WI38 (cell line): ENCODE data around the gene KRT9.
"Not testable (repeated sequence)": the region's sequence is repeated elsewhere in the genome, so short reads cannot be mapped to it uniquely, and the experiment has no call there.

Experiments
- H3K4me3 ChIP-seq: 2 replicates; pipeline ENCODE4 v1.5.1; 2011; ENCODE audit warnings: low read depth, mild to moderate bottlenecking, control low read depth, low read length
- TF ChIP-seq, protein P1 (sequence below): IDR thresholded peaks from 2 replicates; pipeline ENCODE4 v1.5.1; 2012; ENCODE audit warnings: low read depth, mild to moderate bottlenecking, control low read depth, low read length

Gene KRT9

DNA sequence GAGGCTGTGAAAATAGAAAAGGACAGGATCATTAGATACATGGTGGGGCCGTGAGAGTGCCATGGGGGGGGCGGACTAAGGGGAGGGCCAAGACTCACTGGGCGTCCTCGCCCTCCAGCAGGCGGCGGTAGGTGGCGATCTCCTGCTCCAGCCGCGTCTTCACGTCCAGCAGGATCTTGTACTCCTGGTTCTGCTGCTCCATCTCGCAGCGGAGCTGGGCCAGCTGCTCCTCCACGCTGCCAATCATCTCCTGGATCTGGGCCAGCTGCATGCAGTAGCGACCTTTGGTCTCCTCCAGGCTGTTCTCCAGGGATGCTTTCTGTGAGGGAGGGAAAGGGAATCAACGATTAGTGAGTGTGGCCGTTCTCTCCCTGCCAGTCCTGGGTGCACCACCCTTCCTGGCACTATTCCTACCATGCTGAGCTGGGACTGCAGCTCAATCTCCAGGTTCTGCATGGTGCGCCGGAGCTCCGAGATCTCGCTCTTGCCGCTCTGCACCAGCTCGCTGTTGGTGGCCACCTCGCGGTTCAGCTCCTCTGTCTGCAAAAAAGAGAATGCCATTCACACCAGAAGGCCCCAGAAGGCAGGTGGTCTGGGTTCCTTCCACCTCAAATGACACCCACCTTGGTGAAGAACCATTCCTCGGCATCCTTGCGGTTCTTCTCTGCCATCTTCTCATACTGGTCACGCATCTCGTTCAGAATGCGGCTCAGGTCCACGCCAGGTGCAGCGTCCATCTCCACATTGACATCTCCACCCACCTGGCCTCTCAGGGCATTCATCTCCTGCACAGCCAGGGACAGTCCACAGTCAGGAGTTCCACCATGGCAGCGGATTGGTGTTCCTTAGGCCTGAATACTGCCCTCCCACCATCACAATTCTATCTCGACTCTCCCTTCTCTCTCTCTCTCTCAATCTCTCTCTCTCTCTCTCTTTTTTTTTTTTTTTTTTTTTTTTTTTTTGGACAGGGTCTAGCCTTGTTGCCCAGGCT lies 11.6 kb upstream of the KRT9 start:
- TF ChIP-seq, protein P1, sequence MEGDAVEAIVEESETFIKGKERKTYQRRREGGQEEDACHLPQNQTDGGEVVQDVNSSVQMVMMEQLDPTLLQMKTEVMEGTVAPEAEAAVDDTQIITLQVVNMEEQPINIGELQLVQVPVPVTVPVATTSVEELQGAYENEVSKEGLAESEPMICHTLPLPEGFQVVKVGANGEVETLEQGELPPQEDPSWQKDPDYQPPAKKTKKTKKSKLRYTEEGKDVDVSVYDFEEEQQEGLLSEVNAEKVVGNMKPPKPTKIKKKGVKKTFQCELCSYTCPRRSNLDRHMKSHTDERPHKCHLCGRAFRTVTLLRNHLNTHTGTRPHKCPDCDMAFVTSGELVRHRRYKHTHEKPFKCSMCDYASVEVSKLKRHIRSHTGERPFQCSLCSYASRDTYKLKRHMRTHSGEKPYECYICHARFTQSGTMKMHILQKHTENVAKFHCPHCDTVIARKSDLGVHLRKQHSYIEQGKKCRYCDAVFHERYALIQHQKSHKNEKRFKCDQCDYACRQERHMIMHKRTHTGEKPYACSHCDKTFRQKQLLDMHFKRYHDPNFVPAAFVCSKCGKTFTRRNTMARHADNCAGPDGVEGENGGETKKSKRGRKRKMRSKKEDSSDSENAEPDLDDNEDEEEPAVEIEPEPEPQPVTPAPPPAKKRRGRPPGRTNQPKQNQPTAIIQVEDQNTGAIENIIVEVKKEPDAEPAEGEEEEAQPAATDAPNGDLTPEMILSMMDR, result no peak

DNA sequence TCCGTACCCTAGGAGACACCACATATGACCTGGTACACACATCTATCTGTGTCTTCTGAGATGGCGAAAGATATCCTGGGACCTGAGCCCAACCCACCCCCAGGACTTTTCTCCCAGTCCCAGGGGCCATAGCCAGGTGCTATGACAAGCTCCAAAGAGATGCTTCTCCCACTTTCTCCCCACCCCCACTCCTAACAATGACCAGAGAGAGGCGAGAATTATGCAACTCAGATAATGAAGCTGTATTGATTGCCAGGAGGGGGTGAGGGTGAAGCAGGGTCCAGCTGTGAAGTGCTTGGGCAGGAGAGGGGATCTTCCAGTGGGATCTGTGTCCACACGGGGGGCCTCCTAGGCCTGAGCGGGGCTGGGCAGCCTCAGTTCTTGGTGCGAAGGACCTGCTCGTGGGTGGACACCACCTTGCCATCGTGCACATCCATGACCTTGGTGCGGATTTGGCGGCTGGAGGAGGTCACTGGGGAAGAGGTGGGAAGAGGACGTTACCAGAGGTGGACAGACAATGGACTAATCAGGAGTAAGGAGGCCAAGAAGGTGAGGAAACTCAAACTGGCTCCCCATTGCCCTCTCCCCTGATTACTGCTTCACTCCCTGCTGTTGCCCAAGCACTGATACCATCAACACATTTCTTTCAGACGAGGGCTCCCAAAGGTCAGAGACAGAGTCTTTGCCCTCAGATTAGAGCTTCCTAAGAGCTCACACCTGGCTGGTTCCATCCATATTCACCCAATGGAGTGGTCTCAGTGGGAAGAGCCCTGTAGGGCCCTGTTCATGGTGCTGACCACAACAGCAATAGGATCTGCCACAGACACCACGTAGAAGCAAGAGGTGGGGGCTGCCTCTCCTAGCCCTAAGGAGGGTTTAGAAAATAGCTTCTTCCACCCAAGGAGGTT lies 10.5 kb upstream of the KRT9 start:
- H3K4me3 ChIP-seq, result not testable (repeated sequence)

More for the DNA sequence above, 11.6 kb upstream of the KRT9 start:
- no peak overlapping the region for H3K4me3 ChIP-seq

DNA sequence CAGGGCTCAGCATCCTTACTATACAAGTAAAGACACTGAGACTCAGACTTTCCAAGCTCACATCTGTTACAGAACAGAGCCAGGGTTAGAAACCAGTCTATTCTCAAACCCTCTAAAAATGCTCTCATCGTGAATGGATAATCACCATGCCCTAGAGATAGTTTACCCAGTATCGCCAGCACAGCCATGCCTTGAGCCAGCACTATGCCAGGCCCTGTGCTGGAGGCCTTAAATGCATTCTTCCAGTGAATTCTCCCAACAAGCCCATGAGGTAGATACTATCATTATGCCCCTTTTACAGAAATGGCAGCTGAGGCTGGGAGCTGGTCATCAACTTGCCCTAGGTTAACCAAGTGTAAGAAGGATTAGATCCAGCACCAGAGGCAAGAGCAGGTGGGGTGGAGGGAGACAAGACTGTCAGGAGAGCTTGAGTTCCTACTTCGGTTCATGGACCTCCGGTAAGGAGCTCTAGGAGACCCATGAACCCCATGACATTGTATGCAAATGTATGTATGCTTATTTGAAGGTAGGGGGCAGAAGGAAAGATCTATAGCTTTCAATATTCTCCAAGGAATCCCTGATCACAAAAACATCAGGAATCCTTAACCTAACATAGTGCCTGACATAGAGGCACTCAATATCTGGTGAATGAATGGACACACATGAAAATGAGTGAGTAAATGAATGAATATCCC lies 9.7 kb upstream of the KRT9 start:
- H3K4me3 ChIP-seq, result no peak overlapping the region
- TF ChIP-seq, protein P1, result no peak

DNA sequence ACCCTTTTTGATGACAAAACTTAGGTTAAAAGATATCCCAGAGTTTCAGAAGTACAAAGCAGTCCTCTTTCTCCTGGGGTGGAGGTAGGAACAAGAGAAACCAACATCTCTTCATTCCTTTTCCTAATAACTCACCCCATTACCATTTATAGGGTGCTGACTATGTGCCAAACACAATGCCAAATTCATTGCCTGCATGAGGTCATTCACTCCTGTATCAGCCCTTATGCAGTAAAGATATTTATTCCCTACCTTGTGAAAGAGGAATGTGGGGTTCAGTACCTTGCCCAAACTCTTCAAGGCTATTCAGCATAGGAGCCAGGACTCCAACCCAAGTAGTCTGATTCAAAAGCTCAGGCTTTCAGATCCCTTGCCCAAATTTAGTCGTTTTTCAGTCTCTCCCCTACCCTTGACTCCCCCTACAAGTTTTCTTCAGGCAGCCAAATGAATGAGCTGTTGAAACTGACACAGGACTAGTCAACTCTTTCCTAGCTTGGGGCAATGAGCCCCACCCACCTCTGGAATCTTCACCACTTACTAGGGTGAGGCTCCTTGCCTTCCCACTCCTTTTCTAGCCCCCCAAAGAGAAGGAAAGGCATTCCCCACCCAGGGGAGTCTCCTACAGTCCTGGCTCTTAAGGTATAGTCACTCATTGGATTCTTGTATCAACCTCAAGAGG lies 9.0 kb upstream of the KRT9 start:
- no peak overlapping the region for H3K4me3 ChIP-seq
- TF ChIP-seq, protein P1, result no peak

DNA sequence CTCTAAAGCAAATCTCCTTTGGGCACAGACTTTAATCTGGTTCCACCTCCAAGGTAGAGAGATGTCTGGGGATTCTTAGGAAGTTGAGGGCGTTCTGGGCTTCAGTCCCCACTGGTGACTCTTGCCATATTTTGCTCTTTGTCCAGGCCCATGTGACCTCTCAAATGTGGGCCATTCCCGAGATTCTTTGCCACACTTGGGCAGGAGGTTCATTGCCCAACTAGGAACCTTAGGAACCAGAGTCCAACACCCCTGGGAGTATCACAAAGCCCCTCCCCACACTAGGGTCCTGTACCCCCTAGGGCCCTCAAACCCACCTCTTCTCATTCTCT lies 8.4 kb upstream of the KRT9 start:
- H3K4me3 ChIP-seq, result no peak overlapping the region
- TF ChIP-seq, protein P1, result no peak

DNA sequence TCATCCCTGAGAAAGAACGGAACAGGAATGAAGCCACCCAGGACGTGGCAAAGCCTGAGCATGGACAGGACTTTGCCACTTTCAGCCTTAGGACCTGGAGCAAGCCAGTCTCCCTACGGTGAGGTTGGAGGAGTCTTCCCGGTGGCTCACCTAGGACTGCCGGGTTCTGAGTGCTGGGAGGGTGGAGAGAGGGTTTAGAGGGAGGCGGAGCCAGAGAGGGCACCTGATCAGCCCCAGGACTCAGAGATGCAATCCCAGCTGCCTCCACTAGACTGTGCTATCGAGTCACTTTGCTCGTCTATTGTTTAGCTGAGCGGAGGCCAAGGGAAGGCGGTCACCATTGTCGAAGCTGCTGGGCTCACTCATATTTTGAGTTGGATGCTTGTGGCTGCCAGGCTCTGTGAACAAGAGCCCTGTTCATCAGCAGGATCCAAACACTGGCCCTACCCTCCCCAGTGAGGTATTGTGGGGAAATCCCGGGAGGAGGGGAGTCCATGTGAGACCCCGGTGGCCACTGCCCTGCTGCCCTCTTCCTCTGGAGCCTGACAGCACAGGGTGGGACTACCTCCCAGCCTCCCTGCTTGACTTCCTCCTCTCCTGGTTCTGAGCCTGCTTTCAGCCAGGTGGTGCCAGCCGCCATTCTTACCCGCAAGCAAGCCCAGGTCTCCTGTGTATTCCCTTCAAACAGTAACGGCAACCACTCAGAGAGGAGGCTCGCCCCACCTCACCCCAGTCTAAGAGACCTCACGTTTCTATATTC lies 7.8 kb upstream of the KRT9 start:
- H3K4me3 ChIP-seq, result no peak overlapping the region
- TF ChIP-seq, protein P1, result peak; percentile 91
